Fibroblast of the aortic adventitia (primary cell): ENCODE results near the gene SGK1. TPM values are rescaled to one million over a fixed set of nuclear protein-coding genes. Genes with fewer than 3 reads are reported as not detected.
A peak's percentile ranks its signal among the peaks of the same experiment; 100 is the strongest.

Experiments used
- DNase-seq: peaks from one replicate; pipeline ENCODE4 v3.0.0-alpha.2; 2010; ENCODE audit warnings: low read depth
- H3K4me3 ChIP-seq: 2 replicates; pipeline ENCODE4 v1.5.1; 2011; ENCODE audit warnings: low read depth, mild to moderate bottlenecking, control low read depth, low read length, moderate library complexity
- CTCF ChIP-seq: IDR thresholded peaks from 2 replicates; pipeline ENCODE4 v1.5.1; 2011; ENCODE audit warnings: mild to moderate bottlenecking, low read length, control low read depth, inconsistent platforms; ENCODE audit not compliant: insufficient read depth
- total RNA-seq: library from RNA; depleted of rRNA; stranded (reverse); fragments of >200 nt; gene quantifications from 2 replicates; pipeline ENCODE4 v1.2.3, GENCODE V29; 2012; ENCODE audit warnings: low replicate concordance

The SGK1 gene
- total RNA-seq, 1 donor = 63.2 TPM

DNA sequence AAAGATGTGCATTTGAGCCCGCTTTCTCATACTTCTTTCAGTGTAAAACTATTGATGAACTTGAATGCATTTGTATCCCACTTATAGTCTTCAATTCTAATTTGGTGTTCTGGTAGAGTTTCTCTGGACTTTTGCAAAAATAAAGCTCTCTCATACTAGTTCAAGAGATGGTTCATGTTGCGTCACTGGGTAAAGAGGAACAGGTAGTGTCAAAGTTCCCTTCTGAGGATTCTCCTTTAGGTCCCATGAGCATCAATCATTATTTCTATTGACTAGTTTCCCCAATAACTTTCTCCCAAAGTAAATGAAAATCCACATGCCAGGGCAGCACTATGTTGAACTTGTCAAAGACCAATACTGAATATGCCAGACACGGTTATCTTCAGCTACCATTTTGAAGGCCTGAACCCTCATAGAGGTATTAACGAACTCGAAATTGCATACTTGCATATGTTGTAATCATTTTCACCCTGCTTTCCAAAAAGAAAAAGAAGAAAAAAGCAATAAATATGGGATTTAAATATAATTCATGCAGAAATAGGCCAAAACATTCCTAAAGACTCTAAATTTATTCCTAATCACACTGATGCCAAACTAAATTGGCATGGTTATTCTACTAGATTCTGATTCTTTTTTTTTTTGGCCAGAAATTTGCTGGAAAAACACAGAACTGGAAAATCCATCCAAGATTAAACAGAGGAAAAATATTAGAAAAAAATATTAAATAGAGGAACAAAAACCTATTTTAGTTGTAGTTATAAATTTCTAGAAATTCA is 84.5 kb downstream of the SGK1 start:
- no peak for TF ChIP-seq CTCF
- no peak for DNase-seq
- H3K4me3 ChIP-seq = no peak overlapping the region

DNA sequence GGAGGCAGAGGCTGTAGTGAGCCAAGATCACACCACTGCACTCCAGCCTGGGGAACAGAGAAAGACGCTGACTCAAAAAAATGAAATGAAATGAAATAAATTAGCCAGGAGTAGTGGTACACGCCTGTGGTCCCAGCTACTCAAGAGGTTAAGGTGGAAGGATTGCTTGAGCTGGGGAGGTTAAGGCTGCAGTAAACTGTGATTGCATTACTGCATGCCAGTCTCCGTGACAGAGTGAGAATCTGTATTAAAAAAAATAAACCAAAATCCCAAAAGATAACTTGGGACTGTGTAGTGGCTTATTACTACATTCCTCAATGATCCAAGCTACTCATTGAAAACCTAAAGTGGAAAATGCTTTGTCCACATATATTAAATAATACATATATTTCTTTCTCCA is 87.0 kb downstream of the SGK1 start:
- no peak for DNase-seq

DNA sequence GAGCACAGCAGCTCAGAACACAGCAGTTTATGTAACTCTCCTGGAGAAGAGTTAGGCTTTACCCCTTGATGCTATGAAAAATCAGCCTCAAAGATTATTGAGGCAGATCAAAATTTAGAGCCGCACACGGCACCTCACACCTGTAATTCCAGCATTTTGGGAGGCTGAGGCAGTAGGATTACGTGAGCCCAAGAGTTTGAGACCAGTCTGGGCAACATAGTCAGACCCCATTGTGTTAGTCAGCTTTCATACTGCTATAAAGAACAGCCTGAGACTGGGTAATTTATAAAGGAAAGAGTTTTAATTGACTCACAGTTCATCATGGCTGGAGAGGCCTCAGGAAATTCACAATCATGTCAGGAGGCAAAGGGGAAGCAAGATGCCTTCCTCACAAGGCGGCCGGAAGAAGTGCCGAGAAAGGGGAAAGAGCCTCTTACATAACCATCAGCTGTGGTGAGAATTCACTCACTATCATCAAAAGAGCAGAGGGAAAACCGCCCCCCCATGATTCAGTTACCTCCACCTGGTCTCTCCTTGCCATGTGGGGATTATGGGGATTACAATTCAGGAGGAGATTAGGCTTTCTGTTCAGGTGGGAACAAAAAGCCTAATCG is 87.7 kb downstream of the SGK1 start:
- H3K4me3 ChIP-seq = no peak overlapping the region
- DNase-seq = no peak
- TF ChIP-seq CTCF = no peak

More for the DNA sequence above, 87.0 kb downstream of the SGK1 start:
- no peak for TF ChIP-seq CTCF
- no peak overlapping the region for H3K4me3 ChIP-seq

DNA sequence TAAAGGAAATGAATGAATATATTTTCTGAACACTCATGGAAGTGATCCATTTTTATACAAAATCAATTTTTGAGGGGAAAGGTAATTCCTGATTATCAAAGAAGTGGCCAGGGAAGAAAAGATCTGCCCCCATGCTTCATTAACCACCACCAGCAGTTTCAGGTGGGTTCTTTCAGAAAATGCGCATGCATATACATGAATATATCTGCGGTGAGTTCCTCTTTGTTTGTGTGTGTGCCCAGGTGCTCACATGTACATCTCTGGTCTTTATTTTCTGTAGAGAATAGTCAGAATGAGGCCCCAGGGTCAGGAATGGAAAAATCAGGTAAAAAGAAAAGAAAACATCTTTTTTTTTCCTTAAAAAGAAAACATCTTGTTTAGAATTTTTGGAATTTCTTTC is 88.4 kb downstream of the SGK1 start:
- no peak for TF ChIP-seq CTCF
- H3K4me3 ChIP-seq = no peak overlapping the region
- no peak for DNase-seq

- no peak for TF ChIP-seq CTCF
- no peak overlapping the region for H3K4me3 ChIP-seq
- peak; percentile 96 for DNase-seq
These were observed 94.0 kb downstream of the SGK1 start for GRCh38 chr6:134223796-134224420.

GRCh38 chr6:134221250-134221649 is 96.7 kb downstream of the SGK1 start:
- DNase-seq = no peak
- TF ChIP-seq CTCF = no peak
- no peak overlapping the region for H3K4me3 ChIP-seq
